ENCODE results near the gene ZDHHC14. TPM values are rescaled to one million over a fixed set of nuclear protein-coding genes. Genes with fewer than 3 reads are reported as not detected.

The ZDHHC14 gene
- total and polyA plus RNA-seq, 2 of the 8 experiments (the other 6 are each of a cell fraction or from before 2014, with no cell fraction given), result 2.9 to 5.3 TPM

DNA sequence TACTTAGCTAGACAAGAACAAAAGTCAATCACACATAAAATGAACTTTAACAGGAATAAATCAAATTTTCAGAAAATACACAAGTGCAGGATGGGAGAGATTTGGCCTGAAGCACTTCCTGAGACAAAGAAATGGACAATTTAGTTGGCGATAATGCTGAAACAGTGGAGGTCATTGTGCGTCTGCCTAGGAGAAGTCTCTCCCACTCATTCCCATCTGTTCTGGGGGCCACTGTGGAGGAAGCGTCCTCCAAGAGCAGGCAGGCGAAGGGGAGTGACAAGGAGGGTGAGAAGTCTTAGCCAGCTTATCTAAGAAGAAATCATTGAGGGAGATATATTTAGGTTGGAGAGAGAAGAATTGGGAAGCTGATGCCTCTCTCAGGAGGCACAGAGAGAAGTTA, 47.5 kb upstream of the ZDHHC14 start:
- Histone ChIP-seq H3K4ac (replicated peaks; ENCODE audit: insufficient read length, low read depth, low read length) (no peak overlapping the region), H3K4me1 (replicated peaks in 1 of 4; ENCODE audit: control insufficient read depth in 3 of 4, insufficient read depth in 4 of 4, low read length in 3 of 4) (no peaks in the 10 kb centered on the region), H3K27me3 (replicated peaks in 1 of 4; ENCODE audit: control insufficient read depth in 3 of 4, extremely low read depth in 1 of 4, insufficient read depth in 3 of 4, low read length in 3 of 4) (no peaks in the 10 kb centered on the region; a peak in 2 of 7 replicates), H3K79me2 (ENCODE audit: control insufficient read depth in 1 of 2, insufficient read depth in 2 of 2, low read length in 2 of 2) (no peaks in the 10 kb centered on the region), H2BK15ac (ENCODE audit: low read length) (no peak overlapping the region), H3K79me1 (ENCODE audit: low read depth, low read length) (no peaks in the 10 kb centered on the region), H4K8ac (ENCODE audit: extremely low read depth, insufficient read depth, low read length) (no peak overlapping the region), H3K4me2 (ENCODE audit: insufficient read depth in 1 of 2, low read depth in 2 of 2, low read length in 2 of 2) (no peak overlapping the region), H2BK20ac (ENCODE audit: low read length) (no peak overlapping the region), H2AFZ (ENCODE audit: low read length) (no peak overlapping the region), H2BK120ac (replicated peaks; ENCODE audit: low read depth, low read length) (no peak overlapping the region), H3K27ac (ENCODE audit: low read depth, low read length) (no peak overlapping the region), H2AK5ac (ENCODE audit: low read depth, low read length) (no peak overlapping the region), H3K23ac (ENCODE audit: insufficient read length) (peak overlapping the region; percentile 54), H4K91ac (replicated peaks; ENCODE audit: insufficient read length, low read length) (no peak overlapping the region), H4K20me1 (replicated peaks in 1 of 2; ENCODE audit: control insufficient read depth in 1 of 2, insufficient read depth in 2 of 2, low read length in 2 of 2) (no peaks in the 10 kb centered on the region), H3K56ac (replicated peaks; ENCODE audit: insufficient read length, low read depth, low read length) (no peak overlapping the region), H2BK5ac (ENCODE audit: low read depth, low read length) (no peak overlapping the region), H2BK12ac (ENCODE audit: low read depth, low read length) (no peak overlapping the region), H3K36me3 (ENCODE audit: control insufficient read depth in 2 of 4, insufficient read depth in 4 of 4, low read length in 3 of 4) (no peaks in the 10 kb centered on the region), H3K9ac (replicated peaks in 1 of 4; ENCODE audit: extremely low read depth in 1 of 4, low read depth in 3 of 4, low read length in 3 of 4) (no peak overlapping the region), H3K18ac (ENCODE audit: extremely low read depth, low read length) (no peak overlapping the region), H3K14ac (ENCODE audit: insufficient read length) (no peak overlapping the region), H3K4me3 (ENCODE audit: extremely low read depth in 1 of 4, insufficient read depth in 2 of 4, low read depth in 3 of 4, low read length in 4 of 4) (no peak overlapping the region), H4K5ac (ENCODE audit: insufficient read length, low read depth, low read length) (no peak overlapping the region), H3K9me3 (ENCODE audit: insufficient read depth in 2 of 2, low read depth in 1 of 2, low read length in 1 of 2) (no peaks in the 10 kb centered on the region), H3K23me2 (ENCODE audit: low read depth, low read length) (no peaks in the 10 kb centered on the region)
- ChIA-PET POLR2A (ENCODE audit: partially characterized antibody) (interaction anchor here (0.8 to 4.9 kb wide), 4 partner anchors 9 to 277 kb away, joined by 3 to 29 read pairs (median 4); partner anchors contain the start of gene TMEM242), CTCF (ENCODE audit: partially characterized antibody) (interaction anchor here (1.2 to 7.7 kb wide), 5 partner anchors 9 to 19 kb away, joined by 4 to 73 read pairs (median 7); partner anchors contain the start of gene TMEM242)
- TF ChIP-seq GTF2F1 (IDR thresholded peaks at IDR 0.05; ENCODE audit: borderline replicate concordance, low read depth, low read length) (no peak), TCF12 (IDR thresholded peaks at IDR 0.05; ENCODE audit: low read depth, low read length) (no peak), CHD1 (IDR thresholded peaks at IDR 0.05; ENCODE audit: low read depth, low read length) (no peak), RFX5 (IDR thresholded peaks at IDR 0.05; ENCODE audit: borderline replicate concordance, low read depth, low read length) (no peak), POLR2AphosphoS5 (IDR thresholded peaks at IDR 0.05; ENCODE audit: low read depth, low read length) (no peak), BCL11A (IDR thresholded peaks at IDR 0.05; ENCODE audit: low read depth in 2 of 2, low read length in 2 of 2) (no peak), JUND (IDR thresholded peaks at IDR 0.05; ENCODE audit: low read length) (no peak), KDM1A (IDR thresholded peaks at IDR 0.05; ENCODE audit: borderline replicate concordance, low read length) (no peak), NRF1 (IDR thresholded peaks at IDR 0.05; ENCODE audit: low read depth, low read length) (no peak), RNF2 (IDR thresholded peaks at IDR 0.05; ENCODE audit: borderline replicate concordance, low read depth, low read length, missing control alignments, poor library complexity, severe bottlenecking) (no peak)
- DNase-seq (ENCODE audit: low read depth in 1 of 2, low spot score in 2 of 2) (no peak), FAIRE-seq (no peak)
- 93% methylated on average over 4 of the region's 4 CpGs; no CpG with 5 or more reads in 1 of the 2 experiments for WGBS, 2 experiments (ENCODE audit: extremely low coverage in 1 of 2, insufficient coverage in 1 of 2, insufficient read length in 1 of 2, insufficient replicate concordance in 2 of 2, low coverage in 1 of 2, low lambda C conversion rate in 2 of 2, missing lambda C conversion rate in 1 of 2)
